Measurements from ENCODE around the gene IDS.

- TF ChIP-seq POLR2A (IDR thresholded peaks at IDR 0.05; ENCODE audit: control extremely low read depth in 1 of 2, low read depth in 2 of 2, low read length in 2 of 2), result no peak
- TF ChIP-seq RAD21 (IDR thresholded peaks at IDR 0.05 in 1 of 2, conservative IDR thresholded peaks at IDR 0.05 in 1 of 2; ENCODE audit: low read depth in 2 of 2, low read length in 2 of 2), result no peak
- no peak for TF ChIP-seq USF2 (IDR thresholded peaks at IDR 0.05; ENCODE audit: low read length)
- no peak for TF ChIP-seq CTCF (IDR thresholded peaks at IDR 0.05; ENCODE audit: control extremely low read depth in 1 of 3, insufficient read depth in 1 of 3, low read depth in 1 of 3, low read length in 3 of 3)
- no peak for TF ChIP-seq CHD2 (IDR thresholded peaks at IDR 0.05; ENCODE audit: low read length)
- no peak for TF ChIP-seq GTF2F1 (IDR thresholded peaks at IDR 0.05; ENCODE audit: borderline replicate concordance, low read depth, low read length)
Observed at GRCh38 chrX:149522916-149523315, 17.8 kb upstream of the IDS start.

Data from H1 (cell line).